GM21390 (cell line): Measurements from ENCODE around the gene PYURF.

Source experiments
- ATAC-seq: cut with Tn5 transposase; IDR thresholded peaks from one replicate; pipeline ENCODE4 v1.9.1; 2021; ENCODE audit not compliant: unreplicated experiment

The PYURF gene

DNA sequence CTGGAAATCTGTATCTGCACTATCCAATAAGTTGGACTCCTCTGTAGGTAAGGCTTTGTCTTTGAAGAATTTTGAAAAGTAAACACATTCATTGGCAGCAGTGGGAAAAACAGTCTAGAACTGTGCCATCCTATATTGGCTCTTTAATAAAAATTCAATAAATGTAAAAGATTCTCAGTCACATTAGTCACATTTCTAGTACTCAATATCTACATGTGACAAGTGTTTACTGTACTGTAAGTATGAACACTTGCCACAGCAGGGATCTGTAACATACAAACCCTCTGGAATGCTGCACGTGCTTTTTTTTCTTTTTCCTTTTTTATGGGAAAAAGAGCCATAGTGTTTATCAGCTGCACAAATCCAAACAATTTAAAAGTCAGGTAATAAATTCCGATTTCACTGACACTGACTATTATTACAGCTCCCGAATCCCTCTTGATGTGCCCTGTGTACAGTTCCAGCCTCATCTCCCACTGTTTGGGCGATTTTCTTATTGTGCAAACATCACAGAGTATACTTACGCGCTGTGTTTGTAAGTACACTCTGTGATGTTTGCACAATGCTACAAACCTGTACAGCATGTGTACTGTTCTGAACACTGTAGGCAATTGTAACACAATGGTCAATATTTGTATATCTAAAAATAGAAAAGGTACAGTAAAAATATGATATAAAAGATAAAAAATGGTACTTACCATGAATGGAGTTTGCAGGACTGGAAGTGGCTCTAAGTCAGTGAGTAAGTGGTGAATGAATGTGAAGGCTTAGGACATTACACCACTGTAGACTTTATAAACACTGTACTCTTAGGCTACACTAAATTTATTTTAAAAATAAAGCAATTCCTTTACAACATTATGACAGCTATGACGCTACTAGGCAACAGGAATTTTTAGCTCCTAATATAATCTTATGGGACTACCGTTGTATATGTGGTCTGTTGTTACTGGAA, 8.7 kb downstream of the PYURF start:
- ATAC-seq: no peak

DNA sequence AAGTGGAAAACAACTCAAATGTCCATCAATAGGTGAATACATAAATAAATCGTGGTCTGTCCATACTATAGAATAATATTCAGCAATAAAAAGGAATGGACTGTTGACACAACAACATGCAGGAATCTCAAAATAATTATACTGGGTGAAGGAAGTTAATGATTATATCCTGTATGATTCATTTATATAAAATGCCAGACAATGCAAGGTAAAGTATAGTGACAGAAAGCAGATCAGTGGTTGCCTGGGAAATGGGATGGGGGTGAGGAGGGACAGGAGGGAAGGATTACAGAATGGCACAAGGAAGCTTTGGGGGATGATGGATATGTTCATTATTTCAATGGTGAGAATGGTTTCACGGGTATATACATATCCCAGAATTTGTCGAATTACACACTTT, 12.3 kb downstream of the PYURF start:
- no peak for ATAC-seq

DNA sequence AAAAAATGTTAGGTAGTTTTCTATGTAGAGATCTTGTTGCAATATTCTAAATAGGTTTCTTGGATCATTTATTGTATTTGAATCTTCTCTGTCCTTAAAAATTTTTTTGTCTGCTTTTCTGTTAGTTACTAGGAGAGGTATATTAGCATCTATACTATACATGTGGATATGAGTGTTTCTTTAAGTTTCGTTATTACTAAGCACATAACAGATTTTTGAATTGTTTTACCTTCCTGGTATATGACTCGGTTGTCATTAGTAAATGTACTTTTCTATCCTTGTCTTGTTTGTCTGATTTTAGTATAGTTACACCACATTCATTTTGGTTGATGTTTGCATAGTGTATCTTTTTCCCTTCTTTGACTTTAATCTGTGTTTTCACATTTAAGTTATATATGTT, 20.2 kb downstream of the PYURF start:
- ATAC-seq: no peak

DNA sequence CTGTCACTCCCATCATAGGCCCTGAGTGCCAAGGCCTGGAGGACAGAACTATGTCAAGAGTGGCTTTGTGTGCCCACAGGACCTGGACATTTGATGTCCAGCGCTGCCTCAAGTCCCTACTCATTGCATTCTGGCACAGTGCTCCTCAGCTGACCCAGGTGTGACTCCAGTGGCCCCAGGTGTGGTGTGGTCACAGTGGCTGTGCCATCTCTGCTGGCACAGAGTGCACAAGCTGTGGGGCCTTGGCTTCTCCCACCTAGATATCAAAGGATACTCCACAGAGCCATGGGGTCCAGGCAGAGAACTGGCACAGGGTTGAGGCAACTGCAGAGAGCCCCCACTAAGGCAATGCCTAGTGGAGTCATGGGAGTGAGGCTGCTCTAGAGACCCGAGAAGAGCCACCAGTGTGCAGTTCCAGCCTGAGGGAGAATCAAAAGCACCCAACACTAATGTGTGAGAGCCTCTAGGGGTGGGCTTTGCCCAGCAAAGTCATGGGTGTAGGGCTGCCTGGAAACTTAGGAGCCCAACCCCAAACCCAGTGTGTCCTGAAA, 25.6 kb downstream of the PYURF start:
- ATAC-seq: no peak

DNA sequence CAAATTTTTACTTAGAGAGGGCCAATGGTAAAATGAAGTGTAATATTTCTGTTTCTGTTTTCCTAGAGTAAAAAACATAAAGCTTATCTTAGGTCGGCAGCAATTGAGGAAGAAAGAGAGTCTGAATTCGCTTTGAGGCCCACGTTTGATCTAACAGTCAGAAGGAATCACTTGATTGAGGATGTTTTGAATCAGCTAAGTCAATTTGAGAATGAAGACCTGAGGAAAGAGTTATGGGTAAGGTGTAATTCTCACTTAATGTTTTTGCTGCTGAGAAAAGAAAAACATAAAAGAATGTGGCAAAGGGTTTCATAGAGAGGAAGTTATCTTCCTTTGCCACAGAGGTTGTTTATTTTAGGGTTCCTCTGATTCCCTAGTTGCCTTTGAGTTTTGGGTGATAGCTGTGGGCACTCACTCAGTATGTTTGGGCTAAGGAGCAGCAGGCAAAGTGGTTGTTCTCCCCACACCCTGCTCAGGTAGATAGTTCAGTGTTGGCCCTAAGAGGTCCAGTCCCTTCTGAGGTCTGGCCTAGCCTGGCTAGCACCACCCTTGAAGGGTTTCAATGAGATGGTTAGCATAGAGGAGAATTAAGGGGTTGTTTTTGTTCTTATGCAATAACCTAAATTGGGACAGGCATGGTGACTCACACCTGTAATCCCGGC, 34.3 kb downstream of the PYURF start:
- no peak for ATAC-seq

DNA sequence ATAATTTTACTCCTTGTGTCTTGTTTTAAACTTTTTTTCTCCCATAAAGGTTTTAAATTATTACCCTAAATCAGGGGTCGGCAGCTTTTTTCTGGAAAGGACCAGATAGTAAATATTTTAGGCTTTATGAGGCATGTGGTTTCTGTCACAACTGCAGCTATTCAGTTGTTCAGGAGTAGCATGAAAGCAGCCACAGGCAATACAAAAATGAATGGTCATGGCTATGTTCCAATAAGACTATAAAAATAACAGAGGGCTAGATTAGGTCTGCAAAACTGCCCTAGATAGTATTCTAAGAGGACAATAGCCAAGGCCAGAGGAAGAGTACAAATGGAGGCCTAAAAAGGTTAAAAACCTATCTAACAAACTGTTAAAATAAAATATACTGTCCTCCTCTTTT, 42.0 kb downstream of the PYURF start:
- ATAC-seq: no peak

DNA sequence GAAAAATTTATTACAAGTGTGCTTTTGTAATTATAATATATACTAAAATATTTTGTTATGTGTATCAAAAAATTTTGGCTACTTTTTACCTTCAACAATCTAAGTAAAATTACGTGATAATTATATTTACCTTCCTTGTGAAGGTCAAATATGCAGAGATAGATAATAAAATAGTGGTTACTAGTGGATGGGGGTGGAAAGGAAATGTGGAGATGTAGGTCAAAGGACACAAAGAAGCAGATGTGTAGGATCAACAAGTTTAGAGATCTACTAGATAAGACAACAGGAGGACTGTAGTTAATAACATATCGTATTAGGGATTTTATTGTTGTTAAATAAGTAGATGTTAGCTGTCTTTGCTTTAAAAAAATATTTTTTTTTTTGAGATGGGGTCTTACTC, 45.3 kb downstream of the PYURF start:
- ATAC-seq: no peak

DNA sequence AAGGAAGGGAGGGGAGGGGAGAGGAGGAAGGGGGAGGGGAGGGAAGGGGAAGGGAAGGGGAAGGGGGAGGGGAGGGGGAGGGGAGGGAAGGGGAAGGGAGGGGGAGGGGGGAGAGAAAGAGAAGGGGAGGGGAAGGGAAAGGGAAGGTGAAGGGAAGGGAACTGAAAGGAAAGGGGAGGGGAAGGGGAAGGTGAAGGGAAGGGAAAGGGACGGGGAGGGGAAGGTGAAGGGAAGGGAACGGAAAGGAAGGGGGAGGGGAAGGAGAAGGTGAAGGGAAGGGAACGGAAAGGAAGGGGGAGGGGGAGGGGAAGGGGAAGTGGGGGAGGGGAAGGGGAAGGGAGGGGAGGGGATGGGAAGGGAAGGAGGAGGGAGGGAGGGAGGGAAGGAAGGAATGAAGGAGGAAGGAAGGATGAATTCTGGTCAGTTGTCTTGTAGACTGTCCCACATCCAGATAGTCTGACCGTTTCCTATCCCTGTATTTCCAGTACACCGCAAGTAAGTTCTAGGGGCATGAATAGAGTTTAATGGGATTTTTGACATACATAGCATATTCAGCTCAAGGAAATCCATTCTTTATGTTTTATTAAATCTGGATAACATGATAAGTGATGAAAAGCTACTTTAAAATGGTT, 46.2 kb downstream of the PYURF start:
- no peak for ATAC-seq
